Testis (tissue), 3 donors: ENCODE measurements around the gene PTGER2. TPM values are rescaled to one million over a fixed set of nuclear protein-coding genes. Genes with fewer than 3 reads are reported as not detected.

ENCODE experiments used
- DNase-seq: peaks from one replicate; pipeline ENCODE4 v3.0.0-alpha.2; 2019
- H3K27ac ChIP-seq, 2 donors: fragments of 200-600 bp; sonication (generic); one replicate each; pipeline ENCODE4 v1.5.1; 2019
- H3K27me3 ChIP-seq: fragments of 200-600 bp; sonication (generic); one replicate; pipeline ENCODE4 v1.5.1; 2019
- H3K36me3 ChIP-seq: fragments of 200-600 bp; sonication (generic); one replicate; pipeline ENCODE4 v1.5.1; 2017; ENCODE audit warnings: low read depth; ENCODE audit errors: missing control alignments
- H3K4me1 ChIP-seq: fragments of 200-600 bp; sonication (generic); one replicate; pipeline ENCODE4 v1.5.1; 2019
- H3K4me3 ChIP-seq, 2 donors: fragments of 200-600 bp; sonication (generic); one replicate each; pipeline ENCODE4 v1.5.1; 2017 to 2019
- H3K9me3 ChIP-seq: fragments of 200-600 bp; sonication (generic); one replicate; pipeline ENCODE4 v1.5.1; 2017
- CTCF ChIP-seq, 3 experiments: fragments of 450-650 bp in 2 of 3; fragments of 200-600 bp in 1 of 3; sonication (generic) in 1 of 3; IDR thresholded peaks; one replicate each; pipeline ENCODE4 v1.5.1; 2016 to 2019; ENCODE audit warnings: antibody characterized with exemption in 3 of 3, mild to moderate bottlenecking in 2 of 3, moderate library complexity in 1 of 3
- POLR2A ChIP-seq: fragments of 450-650 bp; IDR thresholded peaks from one replicate; pipeline ENCODE4 v1.6.1; 2017; ENCODE audit warnings: antibody characterized with exemption, mild to moderate bottlenecking, moderate library complexity
- WGBS, 2 donors: methylation state at CpG; one replicate each; pipeline ENCODE4 v1.1.5; 2018; 5-methylcytosine and 5-hydroxymethylcytosine counted together
- intact Hi-C: fragments of 100-400 bp; cut with DNase I; formaldehyde crosslinking; loops from one replicate; pipeline ENCODE4 v1.15.1; 2023; ENCODE audit warnings: low total_unique reads
- polyA plus RNA-seq: library from polyadenylated mRNA; stranded (reverse); fragments of 350-450 nt; fragmentation: Illumina TruSeq; extraction: RNeasy Lipid Tissue Mini Kit (QIAGEN cat#74804); gene quantifications from one replicate; pipeline ENCODE4 v1.2.3, GENCODE V29; 2014; ENCODE audit warnings: low read depth, low replicate concordance; ENCODE audit not compliant: insufficient read depth
- total RNA-seq, 2 donors: library from RNA; depleted of rRNA; stranded (reverse); fragments of >200 nt; gene quantifications; one replicate each; pipeline ENCODE4 v1.2.3, GENCODE V29; 2016

Gene PTGER2
- total and polyA plus RNA-seq, 3 donors from 2014 or later: 2.7 to 5.3 (median 4.0) TPM

- no peaks in the 10 kb centered on the region for H3K9me3 ChIP-seq
- no peaks in the 10 kb centered on the region for H3K4me1 ChIP-seq
- intact Hi-C loops: no loop called here
- H3K27me3 ChIP-seq: no peaks in the 10 kb centered on the region
- TF ChIP-seq CTCF (IDR thresholded peaks at IDR 0.05) (no peak), POLR2A (no peak)
- no peak overlapping the region for H3K27ac ChIP-seq
- H3K36me3 ChIP-seq: no peaks in the 10 kb centered on the region
- DNase-seq: no peak
- no peak overlapping the region for H3K4me3 ChIP-seq
- WGBS, 2 donors: 90% methylated on average over 4 of the region's 4 CpGs
These were observed 56.4 kb downstream of the PTGER2 start for GRCh38 chr14:52370406-52370935.

GRCh38 chr14:52377940-52378339, 63.8 kb downstream of the PTGER2 start:
- Histone ChIP-seq H3K36me3 (no peaks in the 10 kb centered on the region), H3K27ac (no peak overlapping the region), H3K4me3 (no peak overlapping the region), H3K4me1 (no peaks in the 10 kb centered on the region), H3K27me3 (no peaks in the 10 kb centered on the region), H3K9me3 (no peaks in the 10 kb centered on the region)
- no peak for DNase-seq
- TF ChIP-seq CTCF (IDR thresholded peaks at IDR 0.05): no peak
- TF ChIP-seq POLR2A: no peak
- intact Hi-C loops: no loop called here
- WGBS, 2 donors: 92 to 100% methylated on average over 2 to 3 of the region's 3 CpGs

Other genes with a start within 250 kb of the PTGER2 start
- gene NID2, start 245.3 kb upstream of the PTGER2 start, total RNA-seq: 1 to 10 TPM; 5.3 to 8.1 TPM
- gene NID2, start 245.3 kb upstream of the PTGER2 start, polyA plus RNA-seq: 10.6 TPM
- gene PTGDR, start 46.6 kb upstream of the PTGER2 start, total RNA-seq: 1 to 10 TPM in 1 of 2 donors, under 1 TPM in 1; 0.16 to 1.3 TPM
- 0.54 TPM for gene PTGDR, start 46.6 kb upstream of the PTGER2 start, polyA plus RNA-seq
- 10 to 100 TPM; 15.8 to 21.5 TPM for gene TXNDC16, start 238.2 kb downstream of the PTGER2 start, total RNA-seq
- gene TXNDC16, start 238.2 kb downstream of the PTGER2 start, polyA plus RNA-seq: 11.9 TPM
- 1 to 10 TPM; 7.1 to 9.4 TPM for gene GPR137C, start 238.5 kb downstream of the PTGER2 start, total RNA-seq
- gene GPR137C, start 238.5 kb downstream of the PTGER2 start, polyA plus RNA-seq: 2.9 TPM